HG02981 (cell line): ENCODE measurements around the gene NLRX1.
"Not testable (repeated sequence)": the region's sequence is repeated elsewhere in the genome, so short reads cannot be mapped to it uniquely, and the experiment has no call there.

Experiments
- ATAC-seq: cut with Tn5 transposase; IDR thresholded peaks from one replicate; pipeline ENCODE4 v1.9.1; 2021; ENCODE audit warnings: mild to moderate bottlenecking, moderate library complexity; ENCODE audit not compliant: unreplicated experiment

NLRX1 gene

GRCh38 chr11:119206511-119207414 is 38.2 kb downstream of the NLRX1 start:
- peak; percentile 17 for ATAC-seq

- no peak for ATAC-seq
These were observed 39.0 kb downstream of the NLRX1 start for GRCh38 chr11:119207415-119207960.

- ATAC-seq: no peak
These were observed 40.7 kb downstream of the NLRX1 start for GRCh38 chr11:119209186-119209585.

GRCh38 chr11:119210050-119210449 is 41.5 kb downstream of the NLRX1 start:
- ATAC-seq: no peak

DNA sequence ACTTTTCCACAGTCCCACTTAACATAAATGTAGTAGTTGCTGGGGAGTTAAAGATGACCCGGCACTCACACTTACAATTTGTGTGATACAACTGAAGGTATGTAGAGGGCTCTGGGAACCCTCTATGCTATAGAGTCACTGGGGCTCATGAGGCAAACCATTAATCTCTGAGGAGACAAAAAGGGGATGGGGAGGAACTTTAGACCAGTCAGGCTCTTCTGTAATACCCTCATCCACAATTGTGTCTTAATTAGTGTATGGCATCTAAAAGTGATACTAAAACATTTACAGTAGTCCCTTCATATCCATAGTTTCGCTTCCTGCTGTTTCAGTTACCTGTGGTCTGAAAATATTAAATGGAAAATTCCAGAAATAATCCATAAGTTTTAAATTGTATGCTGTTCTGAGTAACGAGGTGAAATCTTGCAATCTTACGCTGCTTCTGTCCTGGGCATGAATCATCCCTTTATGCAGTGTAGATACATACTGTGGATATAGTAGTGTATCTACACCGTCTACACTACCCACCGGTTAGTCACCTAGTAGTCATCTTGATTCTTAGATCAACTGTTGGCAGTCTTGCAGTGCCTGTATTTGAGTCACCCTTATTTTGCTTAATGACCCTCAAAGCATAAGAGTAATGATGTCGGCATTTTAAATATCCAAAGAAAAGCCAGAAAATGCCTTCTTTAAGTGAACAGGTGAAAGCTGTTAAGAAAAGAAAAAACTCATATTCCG is 49.8 kb downstream of the NLRX1 start:
- no peak for ATAC-seq

DNA sequence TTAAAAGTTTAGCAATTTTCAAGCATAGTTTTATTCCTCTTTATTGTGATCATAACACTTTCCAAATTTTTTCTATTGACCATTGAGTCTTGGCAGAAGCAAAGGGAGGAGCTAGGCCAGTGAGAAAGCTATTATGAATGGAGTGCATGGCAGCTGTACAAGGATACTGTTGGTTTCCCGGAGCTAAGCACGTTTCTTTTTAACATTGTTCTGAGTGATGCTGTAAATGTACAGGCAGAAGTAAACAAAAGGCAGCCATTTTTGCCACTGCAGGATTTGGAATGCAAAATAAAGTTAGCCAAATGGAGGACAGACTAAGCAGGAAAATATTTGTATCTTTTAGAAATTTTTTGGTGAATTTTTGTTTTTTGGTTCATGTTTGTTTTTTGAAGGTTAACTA is 53.8 kb downstream of the NLRX1 start:
- no peak for ATAC-seq

- no peak for ATAC-seq
These were observed 54.4 kb downstream of the NLRX1 start for GRCh38 chr11:119222891-119223290.

- no peak for ATAC-seq
These were observed 55.3 kb downstream of the NLRX1 start for GRCh38 chr11:119223856-119224255.

- not testable (repeated sequence) for ATAC-seq
These were observed 60.2 kb downstream of the NLRX1 start for GRCh38 chr11:119228535-119229287.

DNA sequence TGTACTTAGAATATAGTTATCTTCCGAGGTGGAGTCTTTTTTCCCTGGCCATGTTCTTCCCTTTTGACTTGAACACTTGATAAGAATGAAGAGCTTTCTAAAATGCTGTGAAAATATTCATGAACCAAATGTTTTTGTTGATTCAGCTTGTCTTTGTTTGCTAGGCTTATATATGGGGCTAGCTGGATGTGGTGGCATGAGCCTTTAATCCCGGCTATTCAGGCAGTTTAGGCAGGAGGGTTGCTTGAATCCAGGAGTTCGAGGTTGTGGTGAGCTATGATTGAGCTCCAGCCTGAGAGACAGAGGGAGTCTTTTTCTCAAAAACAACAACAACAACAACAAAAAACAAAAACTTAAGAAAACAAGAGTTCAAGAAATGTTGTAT is 60.8 kb downstream of the NLRX1 start:
- ATAC-seq: no peak

DNA sequence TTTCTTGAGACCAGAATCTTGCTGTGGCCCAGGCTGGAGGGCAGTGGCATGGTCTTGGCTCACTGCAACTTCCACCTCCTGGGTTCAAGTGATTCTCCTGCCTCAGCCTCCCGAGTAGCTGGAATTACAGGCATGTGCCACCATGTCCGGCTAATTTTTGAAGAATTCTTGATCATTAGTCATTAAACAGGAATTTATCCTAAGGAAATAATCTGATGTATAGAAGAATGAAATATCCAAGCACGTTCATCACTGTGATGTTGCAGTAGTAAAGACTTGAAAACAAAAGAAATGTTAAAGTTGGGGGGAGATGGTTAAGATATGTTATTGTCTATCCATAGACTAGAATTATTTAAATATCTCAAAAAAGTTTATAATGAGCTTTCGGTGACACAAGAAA is 61.2 kb downstream of the NLRX1 start:
- no peak for ATAC-seq
